GM23338 (cell line): Measurements from ENCODE around the gene PPP2R5E. TPM values are rescaled to one million over a fixed set of nuclear protein-coding genes. Genes with fewer than 3 reads are reported as not detected.

Experiments used
- ATAC-seq: fragments of 200-7000 bp; cut with Tn5 transposase; 3 replicates; pipeline ENCODE4 v1.9.1; 2020
- DNase-seq: peaks from one replicate; pipeline ENCODE4 v3.0.0-alpha.2; 2015; ENCODE audit warnings: low spot score
- H2AFZ ChIP-seq: fragments of 200-600 bp; sonication (generic); 2 replicates; pipeline ENCODE4 v1.8.0; 2016; ENCODE audit warnings: antibody characterized with exemption, mild to moderate bottlenecking, moderate library complexity
- H3F3A ChIP-seq: fragments of 200-600 bp; sonication (generic); replicated peaks from 2 replicates; pipeline ENCODE4 v1.8.0; 2017; ENCODE audit warnings: antibody characterized with exemption, mixed run types, low read depth
- H3K27ac ChIP-seq: fragments of 200-600 bp; sonication (generic); 2 replicates; pipeline ENCODE4 v1.6.1; 2016; ENCODE audit warnings: low read depth
- H3K27me3 ChIP-seq: fragments of 200-600 bp; sonication (generic); 2 replicates; pipeline ENCODE4 v1.8.0; 2016; ENCODE audit warnings: mild to moderate bottlenecking, mixed run types, moderate library complexity; ENCODE audit not compliant: insufficient read depth
- H3K36me3 ChIP-seq: fragments of 200-600 bp; sonication (generic); 2 replicates; pipeline ENCODE4 v1.8.0; 2016; ENCODE audit warnings: mild to moderate bottlenecking; ENCODE audit not compliant: insufficient read depth
- H3K4me1 ChIP-seq: fragments of 200-600 bp; sonication (generic); 2 replicates; pipeline ENCODE4 v1.8.0; 2016; ENCODE audit warnings: mild to moderate bottlenecking, moderate library complexity; ENCODE audit not compliant: insufficient read depth
- H3K4me2 ChIP-seq: fragments of 200-600 bp; sonication (generic); 2 replicates; pipeline ENCODE4 v1.7.1; 2017; ENCODE audit warnings: mixed run types
- H3K4me3 ChIP-seq: fragments of 200-600 bp; sonication (generic); 2 replicates; pipeline ENCODE4 v1.6.1; 2016; ENCODE audit warnings: mixed run types
- H3K79me2 ChIP-seq: fragments of 200-600 bp; sonication (generic); replicated peaks from 2 replicates; pipeline ENCODE4 v1.8.0; 2017; ENCODE audit warnings: mild to moderate bottlenecking; ENCODE audit not compliant: insufficient read depth
- H3K9me2 ChIP-seq: fragments of 200-600 bp; sonication (generic); 2 replicates; pipeline ENCODE4 v1.8.0; 2017; ENCODE audit not compliant: insufficient read depth
- H4K20me1 ChIP-seq: fragments of 200-600 bp; sonication (generic); replicated peaks from 2 replicates; pipeline ENCODE4 v1.8.0; 2017; ENCODE audit warnings: mild to moderate bottlenecking; ENCODE audit not compliant: insufficient read depth
- H3K27ac Mint-ChIP-seq: 2 replicates; pipeline ENCODE4 v1.8.0; 2020; ENCODE audit warnings: inconsistent platforms, mild to moderate bottlenecking, moderate library complexity, mixed read lengths
- H3K27me3 Mint-ChIP-seq: 3 replicates; pipeline ENCODE4 v1.8.0; 2022; ENCODE audit warnings: low read depth, mild to moderate bottlenecking, moderate library complexity, mixed read lengths, inconsistent platforms; ENCODE audit not compliant: insufficient read depth, poor library complexity
- H3K36me3 Mint-ChIP-seq: 3 replicates; pipeline ENCODE4 v1.8.0; 2021; ENCODE audit warnings: low read depth, mild to moderate bottlenecking, inconsistent platforms, moderate library complexity, mixed read lengths
- H3K4me1 Mint-ChIP-seq: 3 replicates; pipeline ENCODE4 v1.8.0; 2020; ENCODE audit warnings: mild to moderate bottlenecking, inconsistent platforms, mixed read lengths
- H3K4me3 Mint-ChIP-seq: 3 replicates; pipeline ENCODE4 v1.8.0; 2021; ENCODE audit warnings: moderate library complexity, mild to moderate bottlenecking, inconsistent platforms, mixed read lengths
- H3K9me3 Mint-ChIP-seq: 3 replicates; pipeline ENCODE4 v1.8.0; 2020; ENCODE audit warnings: moderate library complexity, mild to moderate bottlenecking, inconsistent platforms, mixed read lengths
- CREB1 ChIP-seq: fragments of 250-450 bp; sonication (Bioruptor Pico); IDR thresholded peaks from 2 replicates; pipeline ENCODE4 v1.5.0; 2020; ENCODE audit warnings: low read depth, mild to moderate bottlenecking, moderate library complexity
- CTCF ChIP-seq, 2 experiments: fragments of 200-600 bp in 1 of 2; sonication (generic) in 1 of 2; conservative IDR thresholded peaks; 2 replicates each; pipeline versions ENCODE4 v1.5.1 to v1.6.1; 2016 to 2017; ENCODE audit warnings: antibody characterized with exemption in 2 of 2, low read depth in 2 of 2, mild to moderate bottlenecking in 2 of 2, moderate library complexity in 1 of 2
- ETS1 ChIP-seq: IDR thresholded peaks from 2 replicates; pipeline ENCODE4 v1.6.1; 2016; ENCODE audit warnings: antibody characterized with exemption
- EZH2 ChIP-seq: fragments of 200-600 bp; sonication (generic); IDR thresholded peaks from one replicate; pipeline ENCODE4 v1.8.0; 2017; ENCODE audit warnings: antibody characterized with exemption, mild to moderate bottlenecking, low read depth; ENCODE audit not compliant: unreplicated experiment
- EZH2phosphoT487 ChIP-seq: fragments of 200-600 bp; sonication (generic); IDR thresholded peaks from one replicate; pipeline ENCODE4 v1.8.1; 2018; ENCODE audit warnings: antibody characterized with exemption; ENCODE audit not compliant: unreplicated experiment
- JUNB ChIP-seq: IDR thresholded peaks from one replicate; pipeline ENCODE4 v1.6.1; 2016; ENCODE audit warnings: antibody characterized with exemption; ENCODE audit not compliant: unreplicated experiment
- NANOG ChIP-seq: IDR thresholded peaks from 2 replicates; pipeline ENCODE4 v1.6.1; 2016; ENCODE audit warnings: antibody characterized with exemption, borderline replicate concordance
- POLR2AphosphoS5 ChIP-seq: IDR thresholded peaks from 2 replicates; pipeline ENCODE4 v1.6.1; 2016; ENCODE audit warnings: antibody characterized with exemption, low read depth
- REST ChIP-seq: IDR thresholded peaks from one replicate; pipeline ENCODE4 v1.6.1; 2018; ENCODE audit warnings: antibody characterized with exemption; ENCODE audit not compliant: unreplicated experiment
- STAT1 ChIP-seq: IDR thresholded peaks from one replicate; pipeline ENCODE4 v1.6.1; 2016; ENCODE audit warnings: antibody characterized with exemption; ENCODE audit not compliant: unreplicated experiment
- ZNF114 ChIP-seq: fragments of 250-450 bp; sonication (Bioruptor Pico); IDR thresholded peaks from 2 replicates; pipeline ENCODE4 v1.5.0; 2020; ENCODE audit warnings: mild to moderate bottlenecking, moderate library complexity
- ZNF331 ChIP-seq: fragments of 250-450 bp; sonication (Bioruptor Pico); IDR thresholded peaks from 2 replicates; pipeline ENCODE4 v1.5.0; 2020; ENCODE audit warnings: low read depth, mild to moderate bottlenecking, moderate library complexity
- polyA plus RNA-seq: library from polyadenylated mRNA; unstranded; fragments of >200 nt; fragmentation: Nextera tagmentation; extraction: Ambion mirVana; gene quantifications from 2 replicates; pipeline ENCODE4 v1.2.1, GENCODE V29; 2016
- total RNA-seq: library from RNA; depleted of rRNA; stranded (reverse); fragments of >200 nt; shearing (Covaris generic); gene quantifications from 2 replicates; pipeline ENCODE4 v1.2.3, GENCODE V29; 2014

Gene PPP2R5E
- total and polyA plus RNA-seq, 2 experiments from 2014 or later: 40.9 to 45.5 TPM

GRCh38 chr14:63435204-63435603 lies 108.0 kb downstream of the PPP2R5E start:
- H3K79me2 ChIP-seq: peaks cover 90% of the 10 kb centered on the region
- no peaks in the 10 kb centered on the region for H3K36me3 ChIP-seq
- Mint-ChIP-seq H3K9me3 (no peaks in the 10 kb centered on the region), H3K27ac (no peak overlapping the region), H3K4me1 (peaks cover 53% of the 10 kb centered on the region), H3K36me3 (no peaks in the 10 kb centered on the region), H3K27me3 (peaks cover 2% of the 10 kb centered on the region), H3K4me3 (no peak overlapping the region)
- ATAC-seq (no peak), DNase-seq (no peak)
- H3K4me2 ChIP-seq: no peak overlapping the region
- no peaks in the 10 kb centered on the region for H3K27me3 ChIP-seq
- H4K20me1 ChIP-seq: peaks cover 24% of the 10 kb centered on the region
- H3K27ac ChIP-seq: no peak overlapping the region
- no peaks in the 10 kb centered on the region for H3F3A ChIP-seq
- H3K4me3 ChIP-seq: no peak overlapping the region
- H2AFZ ChIP-seq: no peak overlapping the region
- H3K9me2 ChIP-seq: no peaks in the 10 kb centered on the region
- TF ChIP-seq JUNB: no peak
- no peak for TF ChIP-seq EZH2phosphoT487
- no peak for TF ChIP-seq NANOG
- no peak for TF ChIP-seq STAT1
- TF ChIP-seq EZH2: no peak
- no peak for TF ChIP-seq CTCF (conservative IDR thresholded peaks at IDR 0.05; ENCODE audit: low read depth in 2 of 2)
- peaks cover 54% of the 10 kb centered on the region for H3K4me1 ChIP-seq

GRCh38 chr14:63432888-63433552 lies 110.2 kb downstream of the PPP2R5E start:
- Mint-ChIP-seq H3K27me3 (no peaks in the 10 kb centered on the region), H3K27ac (0 out of 2 replicates have a peak overlapping the region, but pooled peaks have one; percentile 19), H3K9me3 (no peaks in the 10 kb centered on the region), H3K4me1 (peaks cover 43% of the 10 kb centered on the region), H3K4me3 (no peak overlapping the region), H3K36me3 (no peaks in the 10 kb centered on the region)
- Histone ChIP-seq H2AFZ (no peak overlapping the region), H3K4me1 (peaks cover 48% of the 10 kb centered on the region), H3K27me3 (no peaks in the 10 kb centered on the region), H3K79me2 (peaks cover 96% of the 10 kb centered on the region), H4K20me1 (peaks cover 22% of the 10 kb centered on the region), H3K4me2 (no peak overlapping the region), H3K9me2 (no peaks in the 10 kb centered on the region), H3K36me3 (no peaks in the 10 kb centered on the region), H3K27ac (no peak overlapping the region), H3K4me3 (no peak overlapping the region), H3F3A (no peaks in the 10 kb centered on the region)
- ATAC-seq (peak; percentile 33; the same call in 2 of the 3 replicates), DNase-seq (no peak)
- TF ChIP-seq JUNB (no peak), EZH2phosphoT487 (no peak), CREB1 (CRISPR knock-in tag) (no peak), POLR2AphosphoS5 (no peak), ZNF114 (no peak), ZNF331 (CRISPR knock-in tag) (no peak), STAT1 (no peak), CTCF (conservative IDR thresholded peaks at IDR 0.05; ENCODE audit: low read depth in 2 of 2) (no peak), REST (no peak), NANOG (no peak), EZH2 (no peak), ETS1 (no peak)
